ENCODE measurements around the gene ALK.

The ALK gene

GRCh38 chr2:29662861-29663260 is 258.5 kb downstream of the ALK start:
- no peak for TF ChIP-seq CTCF (IDR thresholded peaks at IDR 0.05; ENCODE audit: borderline replicate concordance, insufficient read depth, low read depth, low read length)
- H3K4me3 ChIP-seq (ENCODE audit: low read depth, low read length): no peak overlapping the region

DNA sequence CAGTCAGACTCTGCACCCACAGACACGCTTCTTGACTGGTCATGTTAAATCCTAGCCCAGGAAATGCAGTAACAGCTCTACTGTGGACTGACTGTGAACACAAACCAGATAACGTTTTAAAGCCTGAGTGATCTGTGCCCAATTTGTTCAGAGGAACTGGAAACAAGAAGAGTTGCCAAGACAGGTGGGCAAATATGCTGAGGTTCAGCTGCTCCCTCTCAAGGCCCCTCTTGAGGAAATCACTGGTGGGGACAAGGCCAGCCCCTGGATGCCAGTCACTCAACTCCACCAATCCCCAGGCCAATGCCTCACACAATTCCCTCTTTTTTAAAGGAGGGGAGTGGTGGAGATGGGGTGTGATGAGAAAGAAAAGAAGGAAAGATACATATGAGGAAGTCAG is 261.2 kb downstream of the ALK start:
- no peak overlapping the region for H3K4me3 ChIP-seq (ENCODE audit: low read depth, low read length)
- no peak for TF ChIP-seq CTCF (IDR thresholded peaks at IDR 0.05; ENCODE audit: borderline replicate concordance, insufficient read depth, low read depth, low read length)

- TF ChIP-seq CTCF (IDR thresholded peaks at IDR 0.05; ENCODE audit: borderline replicate concordance, insufficient read depth, low read depth, low read length): no peak
- no peak overlapping the region for H3K4me3 ChIP-seq (ENCODE audit: low read depth, low read length)
Measured at GRCh38 chr2:29659178-29659577, 262.2 kb downstream of the ALK start.

GRCh38 chr2:29657674-29658073 is 263.7 kb downstream of the ALK start:
- no peak for TF ChIP-seq CTCF (IDR thresholded peaks at IDR 0.05; ENCODE audit: borderline replicate concordance, insufficient read depth, low read depth, low read length)

GRCh38 chr2:29655391-29656086 is 265.8 kb downstream of the ALK start:
- no peak for TF ChIP-seq CTCF (IDR thresholded peaks at IDR 0.05; ENCODE audit: borderline replicate concordance, insufficient read depth, low read depth, low read length)
- H3K4me3 ChIP-seq (ENCODE audit: low read depth, low read length): no peak overlapping the region

More at GRCh38 chr2:29657674-29658073, 263.7 kb downstream of the ALK start:
- H3K4me3 ChIP-seq (ENCODE audit: low read depth, low read length): no peak overlapping the region

DNA sequence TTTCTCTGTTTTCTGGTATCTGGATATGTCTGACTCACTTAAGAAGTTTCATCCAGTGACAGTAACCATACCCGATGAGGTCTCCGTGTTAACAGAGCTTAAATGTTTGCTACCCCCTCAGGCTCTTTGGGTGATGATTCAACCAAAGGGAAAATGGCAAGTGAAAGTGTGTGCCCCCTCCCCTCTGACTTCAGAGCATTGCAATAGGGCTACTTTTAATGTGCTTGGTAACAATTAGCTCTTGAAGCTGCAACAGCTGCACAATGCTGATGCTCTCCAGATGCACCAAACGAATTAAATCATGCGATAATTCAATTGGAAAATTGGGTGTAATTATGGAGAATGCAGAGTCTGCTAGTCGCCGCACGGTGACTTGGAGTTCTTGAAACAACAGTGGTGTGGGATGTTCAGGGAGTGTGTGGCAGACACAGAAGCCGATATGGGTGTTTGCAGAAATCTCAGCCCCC is 270.7 kb downstream of the ALK start:
- no peak overlapping the region for H3K4me3 ChIP-seq (ENCODE audit: low read depth, low read length)
- TF ChIP-seq CTCF (IDR thresholded peaks at IDR 0.05; ENCODE audit: borderline replicate concordance, insufficient read depth, low read depth, low read length): no peak

- TF ChIP-seq CTCF (IDR thresholded peaks at IDR 0.05; ENCODE audit: borderline replicate concordance, insufficient read depth, low read depth, low read length): no peak
- no peak overlapping the region for H3K4me3 ChIP-seq (ENCODE audit: low read depth, low read length)
Measured at GRCh38 chr2:29644949-29645348, 276.4 kb downstream of the ALK start.
